GM23338 (cell line): ENCODE data around the gene FAXC.

Experiments
- CREB1 ChIP-seq: fragments of 250-450 bp; sonication (Bioruptor Pico); IDR thresholded peaks from 2 replicates; pipeline ENCODE4 v1.5.0; 2020; ENCODE audit warnings: low read depth, mild to moderate bottlenecking, moderate library complexity
- EZH2 ChIP-seq: fragments of 200-600 bp; sonication (generic); IDR thresholded peaks from one replicate; pipeline ENCODE4 v1.8.0; 2017; ENCODE audit warnings: antibody characterized with exemption, mild to moderate bottlenecking, low read depth; ENCODE audit not compliant: unreplicated experiment
- EZH2phosphoT487 ChIP-seq: fragments of 200-600 bp; sonication (generic); IDR thresholded peaks from one replicate; pipeline ENCODE4 v1.8.1; 2018; ENCODE audit warnings: antibody characterized with exemption; ENCODE audit not compliant: unreplicated experiment
- JUNB ChIP-seq: IDR thresholded peaks from one replicate; pipeline ENCODE4 v1.6.1; 2016; ENCODE audit warnings: antibody characterized with exemption; ENCODE audit not compliant: unreplicated experiment
- NANOG ChIP-seq: IDR thresholded peaks from 2 replicates; pipeline ENCODE4 v1.6.1; 2016; ENCODE audit warnings: antibody characterized with exemption, borderline replicate concordance
- POLR2AphosphoS5 ChIP-seq: IDR thresholded peaks from 2 replicates; pipeline ENCODE4 v1.6.1; 2016; ENCODE audit warnings: antibody characterized with exemption, low read depth
- REST ChIP-seq: IDR thresholded peaks from one replicate; pipeline ENCODE4 v1.6.1; 2018; ENCODE audit warnings: antibody characterized with exemption; ENCODE audit not compliant: unreplicated experiment
- STAT1 ChIP-seq: IDR thresholded peaks from one replicate; pipeline ENCODE4 v1.6.1; 2016; ENCODE audit warnings: antibody characterized with exemption; ENCODE audit not compliant: unreplicated experiment
- ZNF114 ChIP-seq: fragments of 250-450 bp; sonication (Bioruptor Pico); IDR thresholded peaks from 2 replicates; pipeline ENCODE4 v1.5.0; 2020; ENCODE audit warnings: mild to moderate bottlenecking, moderate library complexity
- ZNF331 ChIP-seq: fragments of 250-450 bp; sonication (Bioruptor Pico); IDR thresholded peaks from 2 replicates; pipeline ENCODE4 v1.5.0; 2020; ENCODE audit warnings: low read depth, mild to moderate bottlenecking, moderate library complexity
- TF ChIP-seq, protein P1 (sequence below), 2 experiments: fragments of 200-600 bp in 1 of 2; sonication (generic) in 1 of 2; conservative IDR thresholded peaks; 2 replicates each; pipeline versions ENCODE4 v1.5.1 to v1.6.1; 2016 to 2017; ENCODE audit warnings: antibody characterized with exemption in 2 of 2, low read depth in 2 of 2, mild to moderate bottlenecking in 2 of 2, moderate library complexity in 1 of 2
- TF ChIP-seq, protein P2 (sequence below): IDR thresholded peaks from 2 replicates; pipeline ENCODE4 v1.6.1; 2016; ENCODE audit warnings: antibody characterized with exemption

DNA sequence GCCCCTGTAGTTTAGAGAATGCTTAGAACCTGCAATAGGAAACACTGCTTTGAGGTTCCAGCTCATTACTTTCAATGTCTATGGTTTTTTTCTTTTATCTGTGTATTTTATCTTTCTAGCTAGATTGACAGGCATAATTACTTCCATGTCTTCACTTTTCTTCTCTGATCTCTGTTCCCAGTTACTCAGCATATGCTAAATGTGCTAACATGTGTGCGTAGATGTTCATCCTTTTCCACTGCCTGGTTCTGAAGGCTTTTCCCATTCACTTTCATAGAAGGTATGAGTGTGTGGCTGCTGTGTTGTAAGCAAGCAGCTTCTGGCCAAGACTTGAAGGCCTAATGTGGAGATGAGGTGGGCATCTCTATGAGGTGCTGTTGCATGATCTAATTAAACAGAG is 38.9 kb downstream of the FAXC start:
- TF ChIP-seq, protein P1, sequence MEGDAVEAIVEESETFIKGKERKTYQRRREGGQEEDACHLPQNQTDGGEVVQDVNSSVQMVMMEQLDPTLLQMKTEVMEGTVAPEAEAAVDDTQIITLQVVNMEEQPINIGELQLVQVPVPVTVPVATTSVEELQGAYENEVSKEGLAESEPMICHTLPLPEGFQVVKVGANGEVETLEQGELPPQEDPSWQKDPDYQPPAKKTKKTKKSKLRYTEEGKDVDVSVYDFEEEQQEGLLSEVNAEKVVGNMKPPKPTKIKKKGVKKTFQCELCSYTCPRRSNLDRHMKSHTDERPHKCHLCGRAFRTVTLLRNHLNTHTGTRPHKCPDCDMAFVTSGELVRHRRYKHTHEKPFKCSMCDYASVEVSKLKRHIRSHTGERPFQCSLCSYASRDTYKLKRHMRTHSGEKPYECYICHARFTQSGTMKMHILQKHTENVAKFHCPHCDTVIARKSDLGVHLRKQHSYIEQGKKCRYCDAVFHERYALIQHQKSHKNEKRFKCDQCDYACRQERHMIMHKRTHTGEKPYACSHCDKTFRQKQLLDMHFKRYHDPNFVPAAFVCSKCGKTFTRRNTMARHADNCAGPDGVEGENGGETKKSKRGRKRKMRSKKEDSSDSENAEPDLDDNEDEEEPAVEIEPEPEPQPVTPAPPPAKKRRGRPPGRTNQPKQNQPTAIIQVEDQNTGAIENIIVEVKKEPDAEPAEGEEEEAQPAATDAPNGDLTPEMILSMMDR (conservative IDR thresholded peaks at IDR 0.05; ENCODE audit: low read depth in 2 of 2), result no peak
- no peak for TF ChIP-seq POLR2AphosphoS5
- TF ChIP-seq EZH2, result no peak
- TF ChIP-seq EZH2phosphoT487, result no peak
- no peak for TF ChIP-seq JUNB
- TF ChIP-seq REST, result no peak
- no peak for TF ChIP-seq CREB1 (CRISPR knock-in tag)
- TF ChIP-seq STAT1, result no peak
- TF ChIP-seq, protein P2, sequence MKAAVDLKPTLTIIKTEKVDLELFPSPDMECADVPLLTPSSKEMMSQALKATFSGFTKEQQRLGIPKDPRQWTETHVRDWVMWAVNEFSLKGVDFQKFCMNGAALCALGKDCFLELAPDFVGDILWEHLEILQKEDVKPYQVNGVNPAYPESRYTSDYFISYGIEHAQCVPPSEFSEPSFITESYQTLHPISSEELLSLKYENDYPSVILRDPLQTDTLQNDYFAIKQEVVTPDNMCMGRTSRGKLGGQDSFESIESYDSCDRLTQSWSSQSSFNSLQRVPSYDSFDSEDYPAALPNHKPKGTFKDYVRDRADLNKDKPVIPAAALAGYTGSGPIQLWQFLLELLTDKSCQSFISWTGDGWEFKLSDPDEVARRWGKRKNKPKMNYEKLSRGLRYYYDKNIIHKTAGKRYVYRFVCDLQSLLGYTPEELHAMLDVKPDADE, result no peak
- TF ChIP-seq NANOG, result no peak
- no peak for TF ChIP-seq ZNF331 (CRISPR knock-in tag)
- TF ChIP-seq ZNF114 (CRISPR knock-in tag), result no peak
